Placental pericyte (primary cell): ENCODE measurements around the gene NAT9. TPM values are rescaled to one million over a fixed set of nuclear protein-coding genes. Genes with fewer than 3 reads are reported as not detected.

Experiments
- total RNA-seq: library from RNA; depleted of rRNA; stranded (reverse); fragments of >200 nt; gene quantifications from 2 replicates; pipeline ENCODE4 v1.2.3, GENCODE V29; 2012

Gene NAT9
- total RNA-seq, result 27.2 and 53.8 TPM in 2 replicates

DNA sequence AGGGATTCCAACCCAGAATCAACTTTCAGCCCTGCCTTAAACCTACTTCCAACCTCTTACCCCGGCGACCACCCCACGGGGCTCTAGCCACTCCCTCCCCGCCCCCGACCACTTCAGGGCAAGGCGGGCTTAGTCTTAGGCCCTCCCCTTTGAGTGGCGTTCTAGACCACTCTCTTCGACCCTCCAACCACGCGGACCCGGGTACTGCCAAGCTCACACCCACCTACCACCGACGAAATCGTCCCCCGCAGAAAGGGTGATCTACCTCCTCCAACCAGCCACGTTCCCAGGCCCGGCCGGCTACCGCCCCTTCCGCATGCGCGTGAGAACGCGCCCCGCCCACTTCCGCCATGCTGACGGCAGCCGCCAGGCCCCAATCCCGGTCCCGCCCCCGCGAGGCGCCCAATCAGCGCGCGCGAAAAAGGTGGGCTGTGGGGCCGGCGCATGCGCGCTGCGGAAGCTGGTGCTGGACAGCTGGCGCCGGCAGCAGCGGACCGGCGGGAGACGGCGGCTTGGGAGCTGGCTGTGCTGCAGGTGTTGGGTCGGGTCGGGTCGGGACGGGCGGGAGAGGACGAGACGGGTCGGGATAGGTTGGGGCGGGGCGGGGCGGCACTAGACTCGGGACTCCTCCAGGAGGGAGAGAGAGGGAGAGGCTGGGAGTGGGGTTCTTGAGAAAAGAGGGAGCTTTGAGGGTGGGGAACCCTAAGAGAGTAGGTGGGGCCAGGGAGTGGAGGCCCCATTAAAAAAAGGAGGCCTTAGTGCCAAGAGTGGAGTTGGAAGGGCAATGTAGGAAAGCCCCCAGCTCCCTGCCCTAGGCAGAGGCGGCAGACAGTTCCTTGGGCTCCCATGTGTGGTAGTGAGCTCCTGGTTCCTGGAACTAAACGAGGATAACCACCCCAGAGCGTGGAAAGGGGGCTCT is at the start of gene NAT9:
TSS of gene NAT9 (minus strand) at position 302 of the 919 bp plus-strand sequence. CDS start 647 bp downstream, outside the sequence.

GRCh38 chr17:74748529-74749278 is 27.4 kb downstream of the NAT9 start, which contains the start of gene NHERF1:
Gene NHERF1, plus strand, starts transcription at chr17:74748628. Its CDS starts 219 bp downstream, at chr17:74748847.

GRCh38 chr17:74736513-74737298 is 39.4 kb downstream of the NAT9 start, which contains the start of gene RAB37:
Gene RAB37, plus strand, starts transcription at chr17:74737256. Its CDS starts 17 bp downstream, at chr17:74737273.

Other genes with a start within 250 kb of the NAT9 start
- gene CD300LB, start 244.9 kb downstream of the NAT9 start, total RNA-seq, result not detected in 2 replicates
- not detected in 2 replicates for gene CD300C, start 230.2 kb downstream of the NAT9 start, total RNA-seq
- not detected in 2 replicates for gene CD300H, start 208.8 kb downstream of the NAT9 start, total RNA-seq
- not detected in 2 replicates for gene CD300LD, start 184.1 kb downstream of the NAT9 start, total RNA-seq
- not detected in 2 replicates for gene CD300E, start 152.6 kb downstream of the NAT9 start, total RNA-seq
- 0.29 TPM in 1 of 2 replicates, not detected in the other for gene CD300LF, start 63.4 kb downstream of the NAT9 start, total RNA-seq
- gene RAB37, start 39.1 kb downstream of the NAT9 start, total RNA-seq, result 0.29 TPM in 1 of 2 replicates, not detected in the other
- gene NHERF1, start 27.7 kb downstream of the NAT9 start, total RNA-seq, result 37.5 and 101 TPM in 2 replicates
- gene GRIN2C, start 83.5 kb upstream of the NAT9 start, total RNA-seq, result 0.22 TPM in 1 of 2 replicates, not detected in the other
- 26.3 and 41.6 TPM in 2 replicates for gene FDXR, start 96.6 kb upstream of the NAT9 start, total RNA-seq
- not detected in 2 replicates for gene FADS6, start 117.3 kb upstream of the NAT9 start, total RNA-seq
- gene USH1G, start 146.9 kb upstream of the NAT9 start, total RNA-seq, result not detected in 2 replicates
- not detected in 2 replicates for gene OTOP2, start 147.9 kb upstream of the NAT9 start, total RNA-seq
- gene OTOP3, start 159.6 kb upstream of the NAT9 start, total RNA-seq, result not detected in 2 replicates
- 4.7 and 4.8 TPM in 2 replicates for gene HID1, start 196.4 kb upstream of the NAT9 start, total RNA-seq
- gene CDR2L, start 211.3 kb upstream of the NAT9 start, total RNA-seq, result 13.3 and 44.7 TPM in 2 replicates
- 31.5 and 40.9 TPM in 2 replicates for gene MRPL58, start 236.3 kb upstream of the NAT9 start, total RNA-seq